ENCODE measurements around the gene PF4V1. TPM values are rescaled to one million over a fixed set of nuclear protein-coding genes. Genes with fewer than 3 reads are reported as not detected.
A peak's percentile ranks its signal among the peaks of the same experiment; 100 is the strongest.

PF4V1 gene
- polyA plus RNA-seq, 1 donor (not counting 4 experiments of a cell fraction or from before 2014, with no cell fraction given) = not detected

- H3K9me1 ChIP-seq (ENCODE audit: control insufficient read depth, extremely low read depth, insufficient read depth, low read length) = no peaks in the 10 kb centered on the region
- H3K27me3 ChIP-seq (ENCODE audit: control insufficient read depth, extremely low read depth, insufficient read depth, low read length) = no peaks in the 10 kb centered on the region
- dilution Hi-C loops (cut with MboI; ENCODE audit: extremely low pct_ligation_motif_present, low sequenced_read_pairs) = no loop called here
- DNase-seq (ENCODE audit: low read depth, low spot score) = no peak
- H3K4me2 ChIP-seq (ENCODE audit: control insufficient read depth, extremely low read depth, insufficient read depth, low read depth, low read length) = no peak overlapping the region
- FAIRE-seq = peak; percentile 63
- TF ChIP-seq CTCF (optimal IDR thresholded peaks at IDR 0.05 in 1 of 3, IDR thresholded peaks at IDR 0.05 in 1 of 3, conservative IDR thresholded peaks at IDR 0.05 in 1 of 3; ENCODE audit: extremely low read depth in 1 of 3, insufficient read depth in 2 of 3, low read length in 3 of 3) = no peak
- no peak for TF ChIP-seq EZH2 (IDR thresholded peaks at IDR 0.05; ENCODE audit: low read length)
- no peak overlapping the region for H3K4me3 ChIP-seq (ENCODE audit: control insufficient read depth in 2 of 3, extremely low read depth in 1 of 3, insufficient read depth in 2 of 3, low read depth in 1 of 3, low read length in 3 of 3)
- H3K36me3 ChIP-seq (ENCODE audit: control insufficient read depth in 2 of 2, extremely low read depth in 1 of 2, insufficient read depth in 2 of 2, low read length in 2 of 2) = no peaks in the 10 kb centered on the region
- H3K9ac ChIP-seq (ENCODE audit: control insufficient read depth, extremely low read depth, insufficient read depth, low read length) = no peak overlapping the region
- no peaks in the 10 kb centered on the region for H3K9me3 ChIP-seq (ENCODE audit: control insufficient read depth, low read depth, low read length)
- H4K20me1 ChIP-seq (ENCODE audit: control insufficient read depth, extremely low read depth, insufficient read depth, low read length) = no peaks in the 10 kb centered on the region
- no peaks in the 10 kb centered on the region for H3K79me2 ChIP-seq (ENCODE audit: control insufficient read depth, insufficient read depth, low read length)
- H2AFZ ChIP-seq (ENCODE audit: control insufficient read depth, low read length) = no peak overlapping the region
- H3K27ac ChIP-seq (ENCODE audit: control insufficient read depth, insufficient read depth, low read length) = no peak overlapping the region
- peaks cover 5% of the 10 kb centered on the region for H3K4me1 ChIP-seq (ENCODE audit: control insufficient read depth, extremely low read depth, insufficient read depth, low read length)
These were observed 7.1 kb downstream of the PF4V1 start for GRCh38 chr4:73860181-73860580.

GRCh38 chr4:73860917-73861316 lies 7.8 kb downstream of the PF4V1 start:
- Histone ChIP-seq H2AFZ (ENCODE audit: control insufficient read depth, low read length) (no peak overlapping the region), H3K4me3 (ENCODE audit: control insufficient read depth in 2 of 3, extremely low read depth in 1 of 3, insufficient read depth in 2 of 3, low read depth in 1 of 3, low read length in 3 of 3) (no peak overlapping the region), H3K9me3 (ENCODE audit: control insufficient read depth, low read depth, low read length) (no peaks in the 10 kb centered on the region), H4K20me1 (ENCODE audit: control insufficient read depth, extremely low read depth, insufficient read depth, low read length) (no peaks in the 10 kb centered on the region), H3K79me2 (ENCODE audit: control insufficient read depth, insufficient read depth, low read length) (no peaks in the 10 kb centered on the region), H3K27ac (ENCODE audit: control insufficient read depth, insufficient read depth, low read length) (no peak overlapping the region), H3K9me1 (ENCODE audit: control insufficient read depth, extremely low read depth, insufficient read depth, low read length) (no peaks in the 10 kb centered on the region), H3K27me3 (ENCODE audit: control insufficient read depth, extremely low read depth, insufficient read depth, low read length) (no peaks in the 10 kb centered on the region), H3K9ac (ENCODE audit: control insufficient read depth, extremely low read depth, insufficient read depth, low read length) (no peak overlapping the region), H3K4me2 (ENCODE audit: control insufficient read depth, extremely low read depth, insufficient read depth, low read depth, low read length) (no peak overlapping the region), H3K4me1 (ENCODE audit: control insufficient read depth, extremely low read depth, insufficient read depth, low read length) (peaks cover 8% of the 10 kb centered on the region), H3K36me3 (ENCODE audit: control insufficient read depth in 2 of 2, extremely low read depth in 1 of 2, insufficient read depth in 2 of 2, low read length in 2 of 2) (no peaks in the 10 kb centered on the region)
- dilution Hi-C loops (cut with MboI; ENCODE audit: extremely low pct_ligation_motif_present, low sequenced_read_pairs) = no loop called here
- DNase-seq (ENCODE audit: low read depth, low spot score) = no peak
- TF ChIP-seq EZH2 (IDR thresholded peaks at IDR 0.05; ENCODE audit: low read length) (no peak), CTCF (optimal IDR thresholded peaks at IDR 0.05 in 1 of 3, IDR thresholded peaks at IDR 0.05 in 1 of 3, conservative IDR thresholded peaks at IDR 0.05 in 1 of 3; ENCODE audit: extremely low read depth in 1 of 3, insufficient read depth in 2 of 3, low read length in 3 of 3) (no peak)
- no peak for FAIRE-seq
